ENCODE results near the gene COPRS. TPM values are rescaled to one million over a fixed set of nuclear protein-coding genes. Genes with fewer than 3 reads are reported as not detected.

Gene COPRS
- total RNA-seq, 1 donor from 2014 or later = 60.7 TPM

GRCh38 chr17:31859487-31860008 is 504 bp upstream of the COPRS start:
- H3K27me3 Mint-ChIP-seq (ENCODE audit: low read depth) = no peaks in the 10 kb centered on the region
- no peaks in the 10 kb centered on the region for H3K9me3 Mint-ChIP-seq
- no peak for DNase-seq (ENCODE audit: low read depth, low spot score)
- H3K4me1 Mint-ChIP-seq = peaks cover 22% of the 10 kb centered on the region
- TF ChIP-seq CTCF (conservative IDR thresholded peaks at IDR 0.05) = no peak
- peaks cover 9% of the 10 kb centered on the region for H3K36me3 Mint-ChIP-seq (ENCODE audit: low read depth)
- H3K27ac Mint-ChIP-seq (ENCODE audit: unreplicated experiment) = no peak overlapping the region
- peak overlapping the region; percentile 85 for H3K4me3 Mint-ChIP-seq

DNA sequence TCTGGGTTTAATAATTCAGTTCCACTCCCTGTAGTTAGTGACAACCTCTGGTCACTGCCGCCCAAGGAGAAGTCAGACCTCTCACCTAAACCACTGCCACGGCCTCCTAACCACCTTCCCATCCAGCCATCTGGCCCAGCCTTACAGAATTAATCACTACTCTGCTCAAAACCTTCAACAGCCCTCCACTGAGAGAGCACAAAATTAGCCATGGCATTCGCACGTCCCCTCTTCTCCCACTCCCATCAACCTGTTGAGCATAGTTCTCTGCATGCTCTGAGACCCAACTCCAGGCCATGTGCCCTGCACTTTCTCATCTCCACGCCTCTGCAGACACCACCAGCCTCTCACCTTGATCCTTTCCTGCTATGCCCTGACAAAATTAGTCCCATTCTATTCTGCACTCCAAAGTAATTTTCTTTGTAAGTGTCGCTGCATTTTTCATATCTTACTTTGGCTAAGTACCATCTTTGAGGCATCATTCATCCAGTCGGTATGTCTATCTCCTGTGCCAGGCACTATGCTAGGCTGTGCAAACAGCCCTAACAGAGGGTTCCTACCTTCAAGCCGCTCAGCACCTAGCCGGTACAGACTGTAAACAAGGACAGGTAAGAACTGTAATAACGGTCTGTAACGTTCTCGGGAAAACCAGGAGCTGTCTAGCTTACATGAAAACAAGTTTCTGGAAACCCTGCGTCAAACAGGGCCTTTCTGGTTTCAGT is 963 bp downstream of the COPRS start:
- Mint-ChIP-seq H3K27me3 (ENCODE audit: low read depth) (no peaks in the 10 kb centered on the region), H3K4me3 (peak overlapping the region; percentile 83), H3K9me3 (no peaks in the 10 kb centered on the region), H3K4me1 (peaks cover 22% of the 10 kb centered on the region), H3K27ac (ENCODE audit: unreplicated experiment) (no peak overlapping the region), H3K36me3 (ENCODE audit: low read depth) (peaks cover 8% of the 10 kb centered on the region)
- no peak for TF ChIP-seq CTCF (conservative IDR thresholded peaks at IDR 0.05)
- no peak for DNase-seq (ENCODE audit: low read depth, low spot score)

DNA sequence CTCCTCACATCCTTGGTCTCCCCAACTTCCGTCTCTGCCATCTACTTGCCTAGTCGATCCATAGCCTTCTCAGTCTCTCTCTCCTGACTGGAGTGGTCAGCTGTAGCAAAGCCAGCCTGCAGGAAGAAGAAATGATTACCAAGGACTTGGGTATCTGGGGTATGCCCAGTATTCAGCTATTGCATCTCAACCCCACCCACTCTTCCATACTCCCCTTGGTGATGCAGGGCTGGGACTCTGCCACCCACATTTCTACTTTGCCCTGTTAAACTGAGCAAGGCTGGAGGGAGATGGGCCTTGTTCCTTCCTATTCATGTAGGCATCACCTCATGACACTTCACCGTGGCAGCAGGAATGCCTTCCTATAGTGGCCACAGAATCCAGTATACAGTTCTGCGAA is 2.3 kb downstream of the COPRS start:
- peaks cover 22% of the 10 kb centered on the region for H3K4me1 Mint-ChIP-seq
- peaks cover 9% of the 10 kb centered on the region for H3K36me3 Mint-ChIP-seq (ENCODE audit: low read depth)
- H3K4me3 Mint-ChIP-seq = peak overlapping the region; percentile 57
- H3K9me3 Mint-ChIP-seq = no peaks in the 10 kb centered on the region
- no peak for TF ChIP-seq CTCF (conservative IDR thresholded peaks at IDR 0.05)
- no peaks in the 10 kb centered on the region for H3K27me3 Mint-ChIP-seq (ENCODE audit: low read depth)
- peak overlapping the region; percentile 28 for H3K27ac Mint-ChIP-seq (ENCODE audit: unreplicated experiment)
- DNase-seq (ENCODE audit: low read depth, low spot score) = no peak

GRCh38 chr17:31854672-31855071 is 4.4 kb downstream of the COPRS start:
- H3K9me3 Mint-ChIP-seq = no peaks in the 10 kb centered on the region
- no peak for TF ChIP-seq CTCF (conservative IDR thresholded peaks at IDR 0.05)
- peak overlapping the region; percentile 6 for H3K4me3 Mint-ChIP-seq
- no peaks in the 10 kb centered on the region for H3K27me3 Mint-ChIP-seq (ENCODE audit: low read depth)
- H3K4me1 Mint-ChIP-seq = peaks cover 18% of the 10 kb centered on the region
- no peak for DNase-seq (ENCODE audit: low read depth, low spot score)
- no peak overlapping the region for H3K27ac Mint-ChIP-seq (ENCODE audit: unreplicated experiment)
- H3K36me3 Mint-ChIP-seq (ENCODE audit: low read depth) = peaks cover 9% of the 10 kb centered on the region

DNA sequence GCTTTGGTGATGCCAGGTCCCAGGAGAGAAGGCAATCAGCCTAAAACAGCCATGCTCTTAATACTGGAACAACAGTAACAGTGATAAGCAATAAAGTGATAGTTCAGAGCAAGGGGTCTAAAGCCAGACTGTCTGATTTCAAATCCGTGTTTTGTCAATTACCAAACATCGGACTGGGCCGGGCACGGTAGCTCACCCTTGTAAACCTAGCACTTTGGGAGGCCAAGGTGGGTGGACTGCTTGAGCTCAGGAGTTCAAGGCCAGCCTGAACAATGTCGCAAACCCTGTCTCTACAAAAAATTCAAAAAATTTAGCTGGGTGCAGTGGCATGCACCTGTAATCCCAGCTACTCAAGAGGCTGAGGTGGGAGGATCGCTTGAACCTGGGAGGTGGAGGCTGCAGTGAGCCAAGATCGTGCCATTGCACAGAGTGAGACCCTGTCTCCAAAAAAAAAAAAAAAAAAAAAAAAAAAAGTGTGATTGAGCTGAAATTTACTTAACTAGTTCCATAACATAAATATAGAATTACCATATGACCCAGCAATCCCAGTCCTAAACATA is 5.1 kb downstream of the COPRS start:
- DNase-seq (ENCODE audit: low read depth, low spot score) = no peak
- no peaks in the 10 kb centered on the region for H3K9me3 Mint-ChIP-seq
- H3K27me3 Mint-ChIP-seq (ENCODE audit: low read depth) = no peaks in the 10 kb centered on the region
- no peak overlapping the region for H3K27ac Mint-ChIP-seq (ENCODE audit: unreplicated experiment)
- TF ChIP-seq CTCF (conservative IDR thresholded peaks at IDR 0.05) = no peak
- peaks cover 13% of the 10 kb centered on the region for H3K4me1 Mint-ChIP-seq
- H3K36me3 Mint-ChIP-seq (ENCODE audit: low read depth) = peaks cover 9% of the 10 kb centered on the region
- no peak overlapping the region for H3K4me3 Mint-ChIP-seq

Measured in neural crest cell (in vitro differentiated cells).